Thyroid gland (tissue), 4 donors: Measurements from ENCODE around the gene MARVELD3. TPM values are rescaled to one million over a fixed set of nuclear protein-coding genes. Genes with fewer than 3 reads are reported as not detected.
"Not testable (repeated sequence)": the region's sequence is repeated elsewhere in the genome, so short reads cannot be mapped to it uniquely, and the experiment has no call there.

Experiments
- DNase-seq, 2 donors: peaks; one replicate each; pipeline ENCODE4 v3.0.0-alpha.2; 2019
- H3K27ac ChIP-seq, 3 donors: fragments of 200-600 bp; sonication (generic); 1 replicate in 2 of 3; 2 replicates in 1 of 3; pipeline ENCODE4 v1.5.1; 2016 to 2019; ENCODE audit warnings: mild to moderate bottlenecking in 1 of 3, moderate library complexity in 1 of 3
- H3K27me3 ChIP-seq: fragments of 200-600 bp; sonication (generic); one replicate; pipeline ENCODE4 v1.5.1; 2019
- H3K36me3 ChIP-seq, 2 donors: fragments of 200-600 bp; sonication (generic); one replicate each; pipeline ENCODE4 v1.5.1; 2016 to 2019
- H3K4me1 ChIP-seq, 2 donors: fragments of 200-600 bp; sonication (generic); one replicate each; pipeline ENCODE4 v1.5.1; 2017 to 2019
- H3K4me3 ChIP-seq, 3 donors: fragments of 200-600 bp; sonication (generic); replicated peaks in 1 of 3; 1 replicate in 2 of 3; 2 replicates in 1 of 3; pipeline ENCODE4 v1.5.1; 2016; ENCODE audit warnings: mild to moderate bottlenecking in 1 of 3
- H3K9me3 ChIP-seq: fragments of 200-600 bp; sonication (generic); one replicate; pipeline ENCODE4 v1.5.1; 2017
- CTCF ChIP-seq, 6 experiments: fragments of 200-600 bp in 3 of 6; fragments of 450-650 bp in 3 of 6; sonication (generic) in 3 of 6; IDR thresholded peaks; one replicate each; pipeline ENCODE4 v1.5.1; 2016 to 2019; ENCODE audit warnings: antibody characterized with exemption in 6 of 6, mild to moderate bottlenecking in 2 of 6, inconsistent platforms in 1 of 6, moderate library complexity in 1 of 6
- POLR2A ChIP-seq, 2 donors: fragments of 450-650 bp; IDR thresholded peaks; one replicate each; pipeline ENCODE4 v1.6.1; 2017; ENCODE audit warnings: antibody characterized with exemption in 2 of 2, mild to moderate bottlenecking in 2 of 2, moderate library complexity in 1 of 2
- WGBS, 2 donors: methylation state at CpG; one replicate each; pipeline ENCODE4 v1.1.5; 2017; 5-methylcytosine and 5-hydroxymethylcytosine counted together
- intact Hi-C: fragments of 100-400 bp; cut with DNase I; formaldehyde crosslinking; loops from one replicate; pipeline ENCODE4 v1.15.1; 2023
- total RNA-seq, 4 donors: library from RNA; depleted of rRNA; stranded (reverse); fragments of >200 nt; gene quantifications; one replicate each; pipeline ENCODE4 v1.2.3, GENCODE V29; 2016

The MARVELD3 gene
- total RNA-seq, 4 donors from 2014 or later, result 7.7 to 11.5 (median 9.9) TPM

- 86 to 95% methylated on average over 4 of the region's 4 CpGs for WGBS, 2 donors
- no peak for TF ChIP-seq POLR2A (IDR thresholded peaks at IDR 0.05)
- no peak for TF ChIP-seq CTCF (IDR thresholded peaks at IDR 0.05)
- Histone ChIP-seq H3K9me3 (no peaks in the 10 kb centered on the region), H3K4me3 (no peak overlapping the region), H3K27ac (no peak overlapping the region), H3K27me3 (no peaks in the 10 kb centered on the region), H3K36me3 (no peaks in the 10 kb centered on the region), H3K4me1 (no peaks in the 10 kb centered on the region)
- no peak for DNase-seq
- intact Hi-C loops, result no loop called here
Measured at GRCh38 chr16:71590584-71590983, 35.4 kb upstream of the MARVELD3 start.

GRCh38 chr16:71591917-71592316 lies 34.1 kb upstream of the MARVELD3 start:
- H3K9me3 ChIP-seq, result no peaks in the 10 kb centered on the region
- TF ChIP-seq CTCF (IDR thresholded peaks at IDR 0.05), result no peak
- TF ChIP-seq POLR2A (IDR thresholded peaks at IDR 0.05), result no peak
- H3K4me3 ChIP-seq, result no peak overlapping the region
- no peaks in the 10 kb centered on the region for H3K4me1 ChIP-seq
- H3K36me3 ChIP-seq, result no peaks in the 10 kb centered on the region
- no peak overlapping the region for H3K27ac ChIP-seq
- intact Hi-C loops, result no loop called here
- WGBS, 2 donors, result 73 to 81% methylated on average over 3 of the region's 3 CpGs
- no peak for DNase-seq
- no peaks in the 10 kb centered on the region for H3K27me3 ChIP-seq

- Histone ChIP-seq H3K4me3 (no peak overlapping the region), H3K27ac (no peak overlapping the region), H3K9me3 (no peaks in the 10 kb centered on the region), H3K4me1 (no peaks in the 10 kb centered on the region), H3K36me3 (no peaks in the 10 kb centered on the region), H3K27me3 (no peaks in the 10 kb centered on the region)
- DNase-seq, result no peak
- intact Hi-C loops, result no loop called here
- WGBS, 2 donors, result 68 to 76% methylated on average over 3 of the region's 3 CpGs
- no peak for TF ChIP-seq POLR2A (IDR thresholded peaks at IDR 0.05)
- no peak for TF ChIP-seq CTCF (IDR thresholded peaks at IDR 0.05)
Measured at GRCh38 chr16:71593048-71593999, 32.7 kb upstream of the MARVELD3 start.

- no peaks in the 10 kb centered on the region for H3K4me1 ChIP-seq
- H3K36me3 ChIP-seq, result no peaks in the 10 kb centered on the region
- no peak overlapping the region for H3K27ac ChIP-seq
- 83 to 85% methylated on average over 5 of the region's 5 CpGs for WGBS, 2 donors
- H3K27me3 ChIP-seq, result no peaks in the 10 kb centered on the region
- TF ChIP-seq POLR2A (IDR thresholded peaks at IDR 0.05) (no peak), CTCF (IDR thresholded peaks at IDR 0.05) (no peak)
- intact Hi-C loops, result no loop called here
- DNase-seq, result no peak
- H3K9me3 ChIP-seq, result no peaks in the 10 kb centered on the region
- H3K4me3 ChIP-seq, result no peak overlapping the region
Measured at GRCh38 chr16:71594000-71594646, 31.9 kb upstream of the MARVELD3 start.

GRCh38 chr16:71595340-71595826 lies 30.6 kb upstream of the MARVELD3 start:
- intact Hi-C loops, H3K9me3 ChIP-seq, H3K27ac ChIP-seq, H3K27me3 ChIP-seq, H3K36me3 ChIP-seq, H3K4me1 ChIP-seq, H3K4me3 ChIP-seq, DNase-seq: not testable (repeated sequence)
- WGBS, 2 donors, result 86 to 88% methylated on average over 7 of the region's 7 CpGs

GRCh38 chr16:71598426-71598825 lies 27.6 kb upstream of the MARVELD3 start:
- DNase-seq, result not testable (repeated sequence)
- WGBS, 2 donors, result 52 to 54% methylated on average over 2 of the region's 2 CpGs

More at GRCh38 chr16:71598426-71598825, 27.6 kb upstream of the MARVELD3 start:
- H3K4me1 ChIP-seq, H3K9me3 ChIP-seq, intact Hi-C loops, H3K27ac ChIP-seq, H3K27me3 ChIP-seq, H3K36me3 ChIP-seq, H3K4me3 ChIP-seq: not testable (repeated sequence)
